HG03442 (cell line): ENCODE results near the gene DHRS3.
"Not testable (repeated sequence)": the region's sequence is repeated elsewhere in the genome, so short reads cannot be mapped to it uniquely, and the experiment has no call there.

Experiments
- ATAC-seq: cut with Tn5 transposase; IDR thresholded peaks from one replicate; pipeline ENCODE4 v1.9.1; 2021; ENCODE audit warnings: mild to moderate bottlenecking, moderate library complexity; ENCODE audit not compliant: unreplicated experiment

DHRS3 gene

DNA sequence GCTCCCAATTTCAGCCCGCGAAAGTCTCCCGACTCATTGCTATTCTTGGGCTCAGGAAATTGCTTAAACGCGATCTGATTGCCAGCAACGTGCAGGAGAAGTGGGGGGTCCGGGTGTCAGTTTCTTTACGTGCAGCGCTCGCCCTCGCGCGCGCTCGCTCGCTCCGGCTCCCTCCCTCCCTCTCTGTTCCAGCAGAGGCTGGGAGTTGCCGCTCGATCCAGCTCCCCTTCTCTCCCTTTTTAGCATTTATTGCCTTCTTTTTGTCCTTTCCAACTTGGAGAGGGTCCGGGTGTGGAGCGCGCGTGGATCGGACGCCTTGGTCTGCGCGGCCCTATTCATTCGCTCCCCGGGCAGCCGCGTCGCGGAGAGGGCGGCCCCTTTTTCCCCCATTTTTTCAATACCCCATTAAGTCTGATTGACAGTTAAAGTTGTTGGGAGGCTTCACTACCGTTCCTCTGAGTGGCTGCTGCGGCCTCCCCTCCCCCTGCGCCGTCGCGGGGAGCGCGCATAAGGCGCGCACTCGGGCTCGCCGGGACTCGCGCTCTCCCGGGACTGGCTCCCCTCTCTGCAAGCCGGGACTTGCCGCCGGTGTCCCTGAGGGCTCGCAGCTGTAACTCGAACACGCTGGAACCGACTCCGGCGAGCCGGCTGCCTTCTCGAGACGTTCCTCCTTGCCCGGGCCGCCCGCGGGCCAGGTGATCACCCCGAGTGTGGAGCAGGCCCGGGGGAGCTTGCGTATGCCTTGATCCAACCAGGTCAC is at the start of gene DHRS3:
TSS of gene DHRS3 (minus strand) at position 310 of the 760 bp plus-strand sequence. CDS start 862 bp downstream, outside the sequence.
- peak; percentile 41 for ATAC-seq

DNA sequence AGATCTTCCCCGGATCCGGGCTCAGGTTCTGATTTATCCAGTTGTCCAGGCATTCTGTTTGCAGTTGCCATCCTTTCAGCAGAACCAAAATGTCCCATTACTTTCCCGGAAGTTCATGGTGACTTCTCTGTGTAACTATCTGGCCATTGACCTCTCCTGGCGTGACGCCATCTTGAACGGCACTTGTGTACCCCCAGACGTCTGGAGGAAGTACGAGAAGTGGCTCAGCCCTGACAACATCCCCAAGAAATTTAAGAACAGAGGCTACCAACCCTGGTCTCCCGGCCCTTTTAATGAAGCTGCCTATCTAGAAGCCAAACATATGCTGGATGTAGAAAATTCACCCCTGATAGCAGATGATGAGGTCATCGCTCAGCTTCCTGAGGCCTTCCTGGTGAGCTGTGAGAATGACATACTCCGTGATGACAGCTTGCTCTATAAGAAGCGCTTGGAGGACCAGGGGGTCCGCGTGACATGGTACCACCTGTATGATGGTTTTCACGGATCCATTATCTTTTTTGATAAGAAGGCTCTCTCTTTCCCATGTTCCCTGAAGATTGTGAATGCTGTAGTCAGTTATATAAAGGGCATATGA is 48.2 kb upstream of the DHRS3 start:
- no peak for ATAC-seq

- ATAC-seq = no peak
Measured at GRCh38 chr1:12665511-12665910, 47.5 kb upstream of the DHRS3 start.

GRCh38 chr1:12662556-12662955 is 44.5 kb upstream of the DHRS3 start:
- ATAC-seq = no peak

GRCh38 chr1:12661606-12662219 is 43.7 kb upstream of the DHRS3 start:
- ATAC-seq = no peak

DNA sequence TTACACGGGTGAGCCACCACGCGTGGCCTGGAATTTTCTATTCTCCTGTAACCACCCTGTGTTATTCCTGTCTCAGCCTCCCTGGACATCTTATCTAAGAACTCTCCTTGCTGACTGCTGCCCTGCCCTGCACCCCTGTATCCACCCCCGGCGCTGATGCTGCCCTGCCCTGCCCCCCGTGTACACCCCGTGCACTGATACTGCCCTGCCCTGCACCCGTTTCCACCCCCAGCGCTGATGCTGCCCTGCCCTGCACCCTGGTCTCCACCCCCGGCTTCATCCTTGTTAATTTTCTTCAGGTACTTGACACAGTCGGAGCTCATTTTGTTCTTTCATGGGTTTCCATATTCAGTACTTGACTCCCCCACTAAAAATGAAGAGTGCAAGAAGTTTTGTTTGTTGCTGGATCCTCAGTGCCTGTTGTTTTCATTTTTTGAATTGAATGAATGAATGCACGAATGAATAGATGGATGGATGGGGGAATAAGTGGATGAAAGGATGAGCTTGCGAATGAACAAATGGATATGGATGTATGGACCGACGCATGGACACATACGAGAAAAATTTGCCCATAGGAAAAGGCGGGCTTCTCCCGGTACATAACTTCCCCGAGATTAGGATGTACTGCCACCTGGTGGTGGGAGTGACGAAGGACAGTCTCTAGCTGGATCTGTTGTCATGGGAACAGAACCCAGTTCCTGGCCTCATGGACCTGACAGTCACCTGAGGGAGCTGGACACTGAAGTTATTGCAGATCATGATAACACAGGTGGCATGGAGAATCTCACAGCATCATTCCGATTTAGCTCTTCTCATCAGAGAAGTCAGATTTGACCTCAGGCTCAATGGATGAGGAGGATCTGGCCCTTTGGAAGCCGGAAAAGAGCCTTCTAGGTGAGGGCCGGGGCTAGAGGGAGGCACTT is 40.8 kb upstream of the DHRS3 start:
- peak; percentile 49 for ATAC-seq

- ATAC-seq = not testable (repeated sequence)
Measured at GRCh38 chr1:12657885-12658512, 40.0 kb upstream of the DHRS3 start.

GRCh38 chr1:12657060-12657884 is 39.3 kb upstream of the DHRS3 start:
- no peak for ATAC-seq

DNA sequence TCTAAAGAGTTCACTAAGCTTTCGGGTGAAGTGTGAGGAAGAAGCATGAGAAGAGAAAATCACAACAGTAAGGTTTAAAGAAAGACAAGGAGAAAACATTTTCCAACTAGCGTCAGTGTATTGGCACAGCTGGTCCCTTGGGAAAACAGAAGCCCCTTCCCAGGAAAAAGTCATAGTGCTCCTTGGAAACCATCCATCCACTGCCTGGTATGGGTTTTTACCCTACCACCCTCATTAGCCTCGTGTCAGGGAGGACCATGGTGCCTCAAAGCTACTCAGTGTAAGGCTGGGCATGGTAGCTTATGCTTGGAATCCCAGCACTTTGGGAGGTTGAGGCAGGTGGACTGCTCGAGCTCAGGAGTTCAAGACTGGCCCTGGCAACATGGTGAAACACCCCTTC is 38.6 kb upstream of the DHRS3 start:
- ATAC-seq = no peak

DNA sequence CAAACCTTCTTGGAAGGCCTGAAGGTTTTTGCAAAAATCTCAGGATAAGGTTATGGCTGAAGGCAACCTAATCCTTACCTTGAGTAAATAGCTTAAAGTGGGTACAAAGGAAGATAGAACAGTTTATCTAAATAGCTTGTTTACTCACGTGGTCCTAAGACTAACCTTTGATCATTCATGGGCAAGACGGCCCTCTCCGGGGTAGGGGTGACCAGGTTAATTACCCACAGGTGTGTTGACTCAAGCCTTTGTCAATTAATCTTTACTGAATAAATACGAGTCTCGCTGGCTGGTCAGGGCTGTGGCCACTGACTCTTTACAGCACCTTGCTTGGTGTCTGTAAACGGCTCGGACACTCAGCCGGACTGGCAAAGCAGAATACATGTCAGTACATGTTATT is 36.6 kb upstream of the DHRS3 start:
- no peak for ATAC-seq

- no peak for ATAC-seq
Measured at GRCh38 chr1:12654004-12654567, 36.1 kb upstream of the DHRS3 start.

- no peak for ATAC-seq
Measured at GRCh38 chr1:12649971-12650421, 32.0 kb upstream of the DHRS3 start.

DNA sequence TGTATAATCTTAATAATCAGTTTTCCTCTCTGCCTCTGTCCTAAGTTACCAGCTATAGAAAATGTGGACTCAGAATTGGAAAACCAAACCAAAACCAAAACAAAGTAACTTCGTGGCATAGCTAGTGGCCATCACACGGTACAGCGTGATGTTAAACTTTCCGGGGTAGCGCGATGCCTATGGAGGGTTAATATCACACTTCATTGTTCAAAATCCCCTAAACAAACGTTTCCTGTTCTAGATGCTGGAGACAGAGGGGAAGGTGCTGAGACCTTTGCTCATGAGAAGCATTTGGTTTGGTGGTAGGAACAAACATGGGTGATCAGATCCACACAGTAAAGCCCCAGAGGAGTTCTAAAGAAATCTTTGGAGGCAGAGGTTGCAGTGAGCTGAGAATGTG is 30.7 kb upstream of the DHRS3 start:
- no peak for ATAC-seq

DNA sequence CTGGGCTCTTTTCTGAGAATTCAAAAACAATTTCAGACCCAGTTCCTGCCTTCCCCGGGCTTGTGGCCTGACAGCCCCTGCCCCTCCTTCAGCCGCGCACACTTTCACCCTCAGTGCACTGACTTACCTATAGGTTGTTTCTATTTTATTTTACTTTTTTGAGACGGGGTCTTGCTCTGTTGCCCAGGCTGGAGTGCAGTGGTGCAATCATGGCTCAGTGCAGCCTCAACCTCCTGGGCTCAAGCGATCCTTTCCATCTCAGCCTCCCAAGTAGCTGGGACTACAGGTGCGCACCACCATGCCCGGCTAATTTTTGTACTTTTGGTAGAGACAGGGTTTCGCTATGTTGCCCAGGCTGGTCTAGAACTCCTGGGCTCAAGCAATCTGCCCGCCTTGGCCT is 27.4 kb upstream of the DHRS3 start:
- ATAC-seq = not testable (repeated sequence)

- ATAC-seq = no peak
Measured at GRCh38 chr1:12644829-12645228, 26.8 kb upstream of the DHRS3 start.

GRCh38 chr1:12644237-12644636 is 26.2 kb upstream of the DHRS3 start:
- no peak for ATAC-seq

- ATAC-seq = no peak
Measured at GRCh38 chr1:12643785-12644184, 25.8 kb upstream of the DHRS3 start, which contains the start of gene AADACL4. AADACL4 (plus strand) TSS chr1:12644085; CDS start chr1:12644547, 462 bp downstream.

- ATAC-seq = no peak
Measured at GRCh38 chr1:12643079-12643478, 25.1 kb upstream of the DHRS3 start.

DNA sequence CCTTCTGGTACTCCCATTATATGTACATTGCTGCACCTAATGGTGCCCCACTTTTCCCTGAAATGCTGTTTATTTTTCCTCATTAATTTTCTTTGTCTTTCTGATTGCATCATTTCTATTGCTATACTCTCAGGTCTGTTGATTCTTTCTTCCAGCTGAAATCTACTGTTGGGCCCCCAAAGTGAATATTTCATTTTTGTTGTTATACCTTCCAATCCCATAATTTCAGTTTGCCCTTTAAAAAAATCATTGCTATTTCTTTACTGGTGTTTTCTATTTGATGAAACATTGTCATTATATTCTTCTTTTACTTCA is 22.9 kb upstream of the DHRS3 start:
- no peak for ATAC-seq
